Measurements from ENCODE around the gene PSMD9. TPM values are rescaled to one million over a fixed set of nuclear protein-coding genes. Genes with fewer than 3 reads are reported as not detected.

PSMD9 gene
- total RNA-seq, 1 experiment from 2014 or later: 55.5 TPM

DNA sequence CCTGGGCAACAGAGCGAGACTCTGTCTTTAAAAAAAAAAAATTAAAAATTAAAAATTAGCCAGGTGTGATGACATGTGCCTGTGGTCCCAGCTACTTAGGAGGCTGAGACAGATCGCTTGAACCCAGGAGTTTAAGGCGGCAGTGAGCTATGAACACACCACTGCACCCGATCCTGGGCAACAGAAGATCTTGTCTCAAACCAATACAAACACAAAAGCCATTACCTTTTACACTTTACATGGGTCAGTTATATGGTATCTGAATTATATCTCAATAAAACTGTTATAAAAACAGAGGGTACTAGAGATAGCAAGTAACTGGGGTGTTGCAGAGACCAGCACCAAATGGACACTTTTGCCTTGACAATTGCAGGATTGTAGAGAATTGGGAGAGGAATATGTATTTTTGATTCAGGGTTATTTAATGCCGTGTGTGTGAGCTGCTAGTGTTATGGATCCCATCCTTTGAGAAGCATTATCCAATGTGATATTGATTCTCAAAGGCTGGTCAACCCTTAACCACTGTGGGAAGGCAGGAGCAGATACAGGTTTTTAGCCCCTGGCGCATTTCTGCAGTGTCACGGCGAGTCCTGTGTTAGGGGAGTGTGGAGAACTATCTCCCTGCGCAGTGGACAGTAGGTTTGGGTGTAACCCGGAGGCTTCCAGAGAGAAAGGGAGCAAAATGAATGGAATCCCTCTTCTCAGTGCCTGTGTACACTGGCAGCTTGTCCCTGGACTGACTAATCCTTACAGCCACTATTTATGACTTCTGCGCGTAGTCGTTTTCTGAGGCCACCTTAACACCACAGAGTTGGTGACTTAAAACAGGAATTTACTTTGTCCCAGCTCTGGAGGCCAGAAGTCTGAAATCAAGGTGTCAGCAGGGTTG is 4.3 kb downstream of the PSMD9 start:
- no peak overlapping the region for H3K4me3 ChIP-seq (replicated peaks in 1 of 2; ENCODE audit: low read depth in 1 of 2, low read length in 2 of 2)
- no peak for TF ChIP-seq ZNF274 (IDR thresholded peaks at IDR 0.05; ENCODE audit: low read depth, low read length)
- no peak for TF ChIP-seq FOSL1 (IDR thresholded peaks at IDR 0.05; ENCODE audit: low read depth)
- TF ChIP-seq EZH2 (IDR thresholded peaks at IDR 0.05): no peak
- TF ChIP-seq TCF7L2 (IDR thresholded peaks at IDR 0.05; ENCODE audit: borderline replicate concordance, extremely low read depth, insufficient read depth, insufficient read length): no peak
- no peak for TF ChIP-seq ZFX (IDR thresholded peaks at IDR 0.05)
- TF ChIP-seq EGR1 (IDR thresholded peaks at IDR 0.05; ENCODE audit: low read depth): no peak
- TF ChIP-seq POLR2AphosphoS5 (IDR thresholded peaks at IDR 0.05; ENCODE audit: low read depth, low read length): no peak
- TF ChIP-seq YY1 (IDR thresholded peaks at IDR 0.05; ENCODE audit: extremely low read depth, insufficient replicate concordance, low read depth, low read length): no peak
- no peak for TF ChIP-seq RAD21 (IDR thresholded peaks at IDR 0.05; ENCODE audit: low read depth)
- TF ChIP-seq SRF (IDR thresholded peaks at IDR 0.05; ENCODE audit: low read depth): no peak
- no peak for TF ChIP-seq ELF1 (IDR thresholded peaks at IDR 0.05; ENCODE audit: borderline replicate concordance, low read depth)
- TF ChIP-seq, protein P1, sequence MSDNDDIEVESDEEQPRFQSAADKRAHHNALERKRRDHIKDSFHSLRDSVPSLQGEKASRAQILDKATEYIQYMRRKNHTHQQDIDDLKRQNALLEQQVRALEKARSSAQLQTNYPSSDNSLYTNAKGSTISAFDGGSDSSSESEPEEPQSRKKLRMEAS (IDR thresholded peaks at IDR 0.05): no peak
- TF ChIP-seq, protein P2, sequence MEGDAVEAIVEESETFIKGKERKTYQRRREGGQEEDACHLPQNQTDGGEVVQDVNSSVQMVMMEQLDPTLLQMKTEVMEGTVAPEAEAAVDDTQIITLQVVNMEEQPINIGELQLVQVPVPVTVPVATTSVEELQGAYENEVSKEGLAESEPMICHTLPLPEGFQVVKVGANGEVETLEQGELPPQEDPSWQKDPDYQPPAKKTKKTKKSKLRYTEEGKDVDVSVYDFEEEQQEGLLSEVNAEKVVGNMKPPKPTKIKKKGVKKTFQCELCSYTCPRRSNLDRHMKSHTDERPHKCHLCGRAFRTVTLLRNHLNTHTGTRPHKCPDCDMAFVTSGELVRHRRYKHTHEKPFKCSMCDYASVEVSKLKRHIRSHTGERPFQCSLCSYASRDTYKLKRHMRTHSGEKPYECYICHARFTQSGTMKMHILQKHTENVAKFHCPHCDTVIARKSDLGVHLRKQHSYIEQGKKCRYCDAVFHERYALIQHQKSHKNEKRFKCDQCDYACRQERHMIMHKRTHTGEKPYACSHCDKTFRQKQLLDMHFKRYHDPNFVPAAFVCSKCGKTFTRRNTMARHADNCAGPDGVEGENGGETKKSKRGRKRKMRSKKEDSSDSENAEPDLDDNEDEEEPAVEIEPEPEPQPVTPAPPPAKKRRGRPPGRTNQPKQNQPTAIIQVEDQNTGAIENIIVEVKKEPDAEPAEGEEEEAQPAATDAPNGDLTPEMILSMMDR (IDR thresholded peaks at IDR 0.05 in 2 of 3, conservative IDR thresholded peaks at IDR 0.05 in 1 of 3; ENCODE audit: borderline replicate concordance in 1 of 3, insufficient read depth in 1 of 3, low read depth in 2 of 3, low read length in 2 of 3): no peak
- TF ChIP-seq SIN3A (IDR thresholded peaks at IDR 0.05; ENCODE audit: low read depth): no peak
- no peak for TF ChIP-seq SP1 (IDR thresholded peaks at IDR 0.05; ENCODE audit: low read depth)
- no peaks in the 10 kb centered on the region for H3K27me3 ChIP-seq (ENCODE audit: insufficient read depth, low read length)
- ChIA-PET CTCF (interaction anchor here (0.6 to 4.3 kb wide), 5 partner anchors 22 to 98 kb away, joined by 3 to 25 read pairs (median 3); partner anchors contain the start of genes CFAP251 and RHOF), POLR2A (interaction anchor here (1.1 kb wide), 1 partner anchor 99 kb away, joined by 3 read pairs; no protein-coding TSS in a partner anchor), RAD21 (ENCODE audit: low non-redundant PET in 1 of 2, low total read pairs in 2 of 2, uncharacterized antibody in 2 of 2, unreplicated experiment in 2 of 2) (interaction anchor here in 1 of 2 experiments (0.6 kb wide), 1 partner anchor 97 kb away, joined by 14 read pairs; no protein-coding TSS in a partner anchor)
- H3K9ac ChIP-seq (ENCODE audit: low read length): peak overlapping the region; percentile 7; the same call in 1 of the 2 replicates
- peak overlapping the region; percentile 39; the same call in 1 of the 2 replicates for H3K4me2 ChIP-seq (ENCODE audit: low read length)
- peaks cover 4 to 12% of the 10 kb centered on the region in 2 experiments; a peak in 3 of 4 replicates for H3K36me3 ChIP-seq (ENCODE audit: control insufficient read depth in 1 of 2, insufficient read depth in 2 of 2, low read length in 2 of 2)
- H3K79me2 ChIP-seq (ENCODE audit: insufficient read depth, low read length): peaks cover 62% of the 10 kb centered on the region
- no peaks in the 10 kb centered on the region for H4K20me1 ChIP-seq (ENCODE audit: insufficient read depth)
- DNase-seq (ENCODE audit: low read depth, low spot score) (no peak), ATAC-seq (no peak)
- H3K9me2 ChIP-seq (ENCODE audit: insufficient read depth): no peaks in the 10 kb centered on the region
- H2AFZ ChIP-seq (ENCODE audit: low read depth, low read length, poor library complexity, severe bottlenecking): no peak overlapping the region
- 0 out of 2 replicates have a peak overlapping the region, but pooled peaks have one; percentile 33 for H3K27ac ChIP-seq (ENCODE audit: low read depth, low read length)
- peaks cover 15 to 32% of the 10 kb centered on the region in 2 experiments; a peak in 3 of 4 replicates for H3K4me1 ChIP-seq (ENCODE audit: control insufficient read depth in 1 of 2, insufficient read depth in 2 of 2, low read length in 2 of 2)
- no TSS peak for BruUV-seq (replicated peaks)
- no peaks in the 10 kb centered on the region for H3K9me3 ChIP-seq (ENCODE audit: control insufficient read depth in 1 of 2, insufficient read depth in 1 of 2, low read depth in 1 of 2, low read length in 2 of 2)
- intact Hi-C loops (cut with micrococcal nuclease): no loop called here

Measured in HCT116 (cell line).